HepG2 (cell line): ENCODE measurements around the gene PPP1R14D. TPM values are rescaled to one million over a fixed set of nuclear protein-coding genes. Genes with fewer than 3 reads are reported as not detected.

Experiments
- ARNT ChIP-seq: fragments of 450-650 bp; IDR thresholded peaks from 2 replicates; pipeline ENCODE4 v1.6.1; 2017
- CHCHD3 ChIP-seq: sonication (generic); formaldehyde crosslinking; IDR thresholded peaks from 2 replicates; pipeline ENCODE4 v1.8.0; 2022; ENCODE audit warnings: mild to moderate bottlenecking, missing genetic modification reagents, moderate library complexity
- HOXA9 ChIP-seq: sonication (generic); formaldehyde crosslinking; IDR thresholded peaks from 2 replicates; pipeline ENCODE4 v1.8.1; 2022; ENCODE audit warnings: missing genetic modification reagents, mild to moderate bottlenecking, moderate library complexity, borderline replicate concordance
- PHF21A ChIP-seq: sonication (generic); formaldehyde crosslinking; IDR thresholded peaks from 2 replicates; pipeline ENCODE4 v1.5.0; 2020; ENCODE audit warnings: mild to moderate bottlenecking, missing genetic modification reagents
- RFX5 ChIP-seq: IDR thresholded peaks from 2 replicates; pipeline ENCODE4 v1.6.1; 2011; ENCODE audit warnings: low read depth, low read length, improper control_type of control experiment
- ZNF33B ChIP-seq: sonication (generic); formaldehyde crosslinking; IDR thresholded peaks from 2 replicates; pipeline ENCODE4 v1.5.1; 2020; ENCODE audit warnings: mild to moderate bottlenecking, missing genetic modification reagents
- ZNF501 ChIP-seq: sonication (generic); formaldehyde crosslinking; IDR thresholded peaks from 2 replicates; pipeline ENCODE4 v1.5.1; 2020; ENCODE audit warnings: mild to moderate bottlenecking, moderate library complexity, missing genetic modification reagents
- ZNF777 ChIP-seq: sonication (generic); formaldehyde crosslinking; IDR thresholded peaks from 2 replicates; pipeline ENCODE4 v1.4.0; 2020; ENCODE audit warnings: missing genetic modification reagents
- polyA plus RNA-seq, 8 experiments: library from polyadenylated mRNA; depleted of rRNA in 3 of 8; stranded (reverse) in 7 of 8; unstranded in 1 of 8; fragments of >200 nt; fragmentation: Illumina TruSeq in 4 of 8; extraction: Trizol in 4 of 8; gene quantifications; 2 replicates each; pipeline versions ENCODE4 v1.2.1 to v1.2.3, GENCODE V29; 2011 to 2016; ENCODE audit warnings: low read depth in 4 of 8, missing spikeins in 1 of 8, mixed read lengths in 1 of 8; ENCODE audit not compliant: insufficient read depth in 1 of 8
- total RNA-seq, 5 experiments: library from RNA; depleted of rRNA; stranded (reverse); fragments of >200 nt; fragmentation: Illumina TruSeq; extraction: Trizol; gene quantifications; 2 replicates each; pipeline ENCODE4 v1.2.3, GENCODE V29; 2016; ENCODE audit warnings: low read depth in 1 of 5
- TF ChIP-seq, protein P1 (sequence below): sonication (generic); formaldehyde crosslinking; IDR thresholded peaks from 2 replicates; pipeline ENCODE4 v1.9.0; 2021; ENCODE audit warnings: missing genetic modification reagents, borderline replicate concordance
- TF ChIP-seq, protein P2 (sequence below): sonication (generic); formaldehyde crosslinking; IDR thresholded peaks from 2 replicates; pipeline ENCODE4 v1.4.0; 2020; ENCODE audit warnings: missing genetic modification reagents, borderline replicate concordance
- TF ChIP-seq, protein P3 (sequence below): sonication (generic); formaldehyde crosslinking; IDR thresholded peaks from 2 replicates; pipeline ENCODE4 v1.4.0; 2020; ENCODE audit warnings: missing genetic modification reagents
- TF ChIP-seq, protein P4 (sequence below), 2 experiments: sonication (generic) in 1 of 2; formaldehyde crosslinking in 1 of 2; IDR thresholded peaks; 2 replicates each; pipeline versions ENCODE4 v1.4.0 to v1.6.1; 2016 to 2020; ENCODE audit warnings: borderline replicate concordance in 1 of 2, low read depth in 1 of 2, mild to moderate bottlenecking in 1 of 2, missing genetic modification reagents in 1 of 2

PPP1R14D gene
- total and polyA plus RNA-seq, 2 of the 13 experiments (the other 11 are each of a cell fraction or from before 2014, with no cell fraction given), result 0.53 to 0.55 TPM

DNA sequence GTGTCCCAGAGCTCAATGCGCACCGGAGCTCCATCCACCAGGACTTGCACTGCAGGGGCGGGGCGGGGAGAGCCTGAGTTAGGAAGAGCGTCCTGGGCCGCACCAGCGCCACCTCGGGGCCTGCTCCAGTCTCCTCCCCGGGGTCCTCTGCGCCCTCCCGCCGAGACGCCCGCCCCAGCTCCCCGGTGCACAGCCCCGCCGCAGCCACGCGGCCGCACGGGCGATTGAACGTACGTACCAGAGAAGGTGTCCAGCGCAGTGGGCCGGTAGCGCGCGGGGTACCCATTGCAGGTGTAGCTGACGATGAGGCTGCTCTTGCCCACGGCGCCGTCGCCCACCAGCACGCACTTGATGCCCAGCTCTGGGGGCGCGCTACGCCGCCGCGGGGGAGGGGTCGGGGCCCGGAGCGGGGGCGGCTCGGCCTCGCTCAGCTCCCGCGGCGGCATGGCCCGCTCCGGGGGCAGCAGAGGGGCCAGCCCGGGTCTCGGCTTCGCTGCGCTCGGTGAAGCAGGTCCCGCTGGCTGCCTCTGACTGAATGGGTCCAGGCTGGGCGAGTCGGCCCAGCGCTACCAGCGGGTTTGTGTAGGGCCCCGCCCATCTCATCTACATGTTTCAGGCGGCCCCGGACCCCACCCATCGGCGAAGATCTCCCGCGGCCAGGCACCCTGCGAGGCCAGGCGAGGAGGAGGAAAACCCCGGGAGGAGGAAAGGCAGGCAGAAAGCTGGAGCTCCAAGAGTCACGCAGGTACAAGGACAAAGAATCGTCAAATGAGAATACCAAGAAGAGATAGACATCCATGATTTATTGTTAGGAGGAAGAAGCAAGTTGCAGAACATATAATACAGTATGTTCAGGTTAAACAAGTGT lies 45.4 kb upstream of the PPP1R14D start, which contains the start of gene RHOV (continued):
- TF ChIP-seq RFX5 (no peak), CHCHD3 (no peak), PHF21A (no peak), ZNF501 (CRISPR knock-in tag) (0 out of 2 replicates have a peak, but pooled peaks have one; percentile 37), ARNT (no peak), ZNF33B (CRISPR knock-in tag) (no peak), ZNF777 (peak; percentile 81), HOXA9 (CRISPR knock-in tag) (0 out of 2 replicates have a peak, but pooled peaks have one; percentile 52)
- TF ChIP-seq, protein P1, sequence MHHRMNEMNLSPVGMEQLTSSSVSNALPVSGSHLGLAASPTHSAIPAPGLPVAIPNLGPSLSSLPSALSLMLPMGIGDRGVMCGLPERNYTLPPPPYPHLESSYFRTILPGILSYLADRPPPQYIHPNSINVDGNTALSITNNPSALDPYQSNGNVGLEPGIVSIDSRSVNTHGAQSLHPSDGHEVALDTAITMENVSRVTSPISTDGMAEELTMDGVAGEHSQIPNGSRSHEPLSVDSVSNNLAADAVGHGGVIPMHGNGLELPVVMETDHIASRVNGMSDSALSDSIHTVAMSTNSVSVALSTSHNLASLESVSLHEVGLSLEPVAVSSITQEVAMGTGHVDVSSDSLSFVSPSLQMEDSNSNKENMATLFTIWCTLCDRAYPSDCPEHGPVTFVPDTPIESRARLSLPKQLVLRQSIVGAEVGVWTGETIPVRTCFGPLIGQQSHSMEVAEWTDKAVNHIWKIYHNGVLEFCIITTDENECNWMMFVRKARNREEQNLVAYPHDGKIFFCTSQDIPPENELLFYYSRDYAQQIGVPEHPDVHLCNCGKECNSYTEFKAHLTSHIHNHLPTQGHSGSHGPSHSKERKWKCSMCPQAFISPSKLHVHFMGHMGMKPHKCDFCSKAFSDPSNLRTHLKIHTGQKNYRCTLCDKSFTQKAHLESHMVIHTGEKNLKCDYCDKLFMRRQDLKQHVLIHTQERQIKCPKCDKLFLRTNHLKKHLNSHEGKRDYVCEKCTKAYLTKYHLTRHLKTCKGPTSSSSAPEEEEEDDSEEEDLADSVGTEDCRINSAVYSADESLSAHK (CRISPR knock-in tag), result no peak
- TF ChIP-seq, protein P2, sequence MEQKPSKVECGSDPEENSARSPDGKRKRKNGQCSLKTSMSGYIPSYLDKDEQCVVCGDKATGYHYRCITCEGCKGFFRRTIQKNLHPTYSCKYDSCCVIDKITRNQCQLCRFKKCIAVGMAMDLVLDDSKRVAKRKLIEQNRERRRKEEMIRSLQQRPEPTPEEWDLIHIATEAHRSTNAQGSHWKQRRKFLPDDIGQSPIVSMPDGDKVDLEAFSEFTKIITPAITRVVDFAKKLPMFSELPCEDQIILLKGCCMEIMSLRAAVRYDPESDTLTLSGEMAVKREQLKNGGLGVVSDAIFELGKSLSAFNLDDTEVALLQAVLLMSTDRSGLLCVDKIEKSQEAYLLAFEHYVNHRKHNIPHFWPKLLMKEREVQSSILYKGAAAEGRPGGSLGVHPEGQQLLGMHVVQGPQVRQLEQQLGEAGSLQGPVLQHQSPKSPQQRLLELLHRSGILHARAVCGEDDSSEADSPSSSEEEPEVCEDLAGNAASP (CRISPR knock-in tag), result no peak
- TF ChIP-seq, protein P3, sequence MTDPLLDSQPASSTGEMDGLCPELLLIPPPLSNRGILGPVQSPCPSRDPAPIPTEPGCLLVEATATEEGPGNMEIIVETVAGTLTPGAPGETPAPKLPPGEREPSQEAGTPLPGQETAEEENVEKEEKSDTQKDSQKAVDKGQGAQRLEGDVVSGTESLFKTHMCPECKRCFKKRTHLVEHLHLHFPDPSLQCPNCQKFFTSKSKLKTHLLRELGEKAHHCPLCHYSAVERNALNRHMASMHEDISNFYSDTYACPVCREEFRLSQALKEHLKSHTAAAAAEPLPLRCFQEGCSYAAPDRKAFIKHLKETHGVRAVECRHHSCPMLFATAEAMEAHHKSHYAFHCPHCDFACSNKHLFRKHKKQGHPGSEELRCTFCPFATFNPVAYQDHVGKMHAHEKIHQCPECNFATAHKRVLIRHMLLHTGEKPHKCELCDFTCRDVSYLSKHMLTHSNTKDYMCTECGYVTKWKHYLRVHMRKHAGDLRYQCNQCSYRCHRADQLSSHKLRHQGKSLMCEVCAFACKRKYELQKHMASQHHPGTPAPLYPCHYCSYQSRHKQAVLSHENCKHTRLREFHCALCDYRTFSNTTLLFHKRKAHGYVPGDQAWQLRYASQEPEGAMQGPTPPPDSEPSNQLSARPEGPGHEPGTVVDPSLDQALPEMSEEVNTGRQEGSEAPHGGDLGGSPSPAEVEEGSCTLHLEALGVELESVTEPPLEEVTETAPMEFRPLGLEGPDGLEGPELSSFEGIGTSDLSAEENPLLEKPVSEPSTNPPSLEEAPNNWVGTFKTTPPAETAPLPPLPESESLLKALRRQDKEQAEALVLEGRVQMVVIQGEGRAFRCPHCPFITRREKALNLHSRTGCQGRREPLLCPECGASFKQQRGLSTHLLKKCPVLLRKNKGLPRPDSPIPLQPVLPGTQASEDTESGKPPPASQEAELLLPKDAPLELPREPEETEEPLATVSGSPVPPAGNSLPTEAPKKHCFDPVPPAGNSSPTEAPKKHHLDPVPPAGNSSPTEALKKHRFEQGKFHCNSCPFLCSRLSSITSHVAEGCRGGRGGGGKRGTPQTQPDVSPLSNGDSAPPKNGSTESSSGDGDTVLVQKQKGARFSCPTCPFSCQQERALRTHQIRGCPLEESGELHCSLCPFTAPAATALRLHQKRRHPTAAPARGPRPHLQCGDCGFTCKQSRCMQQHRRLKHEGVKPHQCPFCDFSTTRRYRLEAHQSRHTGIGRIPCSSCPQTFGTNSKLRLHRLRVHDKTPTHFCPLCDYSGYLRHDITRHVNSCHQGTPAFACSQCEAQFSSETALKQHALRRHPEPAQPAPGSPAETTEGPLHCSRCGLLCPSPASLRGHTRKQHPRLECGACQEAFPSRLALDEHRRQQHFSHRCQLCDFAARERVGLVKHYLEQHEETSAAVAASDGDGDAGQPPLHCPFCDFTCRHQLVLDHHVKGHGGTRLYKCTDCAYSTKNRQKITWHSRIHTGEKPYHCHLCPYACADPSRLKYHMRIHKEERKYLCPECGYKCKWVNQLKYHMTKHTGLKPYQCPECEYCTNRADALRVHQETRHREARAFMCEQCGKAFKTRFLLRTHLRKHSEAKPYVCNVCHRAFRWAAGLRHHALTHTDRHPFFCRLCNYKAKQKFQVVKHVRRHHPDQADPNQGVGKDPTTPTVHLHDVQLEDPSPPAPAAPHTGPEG, result 0 out of 2 replicates have a peak, but pooled peaks have one; percentile 59
- TF ChIP-seq, protein P4, sequence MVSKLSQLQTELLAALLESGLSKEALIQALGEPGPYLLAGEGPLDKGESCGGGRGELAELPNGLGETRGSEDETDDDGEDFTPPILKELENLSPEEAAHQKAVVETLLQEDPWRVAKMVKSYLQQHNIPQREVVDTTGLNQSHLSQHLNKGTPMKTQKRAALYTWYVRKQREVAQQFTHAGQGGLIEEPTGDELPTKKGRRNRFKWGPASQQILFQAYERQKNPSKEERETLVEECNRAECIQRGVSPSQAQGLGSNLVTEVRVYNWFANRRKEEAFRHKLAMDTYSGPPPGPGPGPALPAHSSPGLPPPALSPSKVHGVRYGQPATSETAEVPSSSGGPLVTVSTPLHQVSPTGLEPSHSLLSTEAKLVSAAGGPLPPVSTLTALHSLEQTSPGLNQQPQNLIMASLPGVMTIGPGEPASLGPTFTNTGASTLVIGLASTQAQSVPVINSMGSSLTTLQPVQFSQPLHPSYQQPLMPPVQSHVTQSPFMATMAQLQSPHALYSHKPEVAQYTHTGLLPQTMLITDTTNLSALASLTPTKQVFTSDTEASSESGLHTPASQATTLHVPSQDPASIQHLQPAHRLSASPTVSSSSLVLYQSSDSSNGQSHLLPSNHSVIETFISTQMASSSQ (IDR thresholded peaks at IDR 0.05; ENCODE audit: low read depth), result no peak
- TF ChIP-seq, protein P4 (CRISPR knock-in tag; IDR thresholded peaks at IDR 0.05; ENCODE audit: borderline replicate concordance), result no peak
